Measurements from ENCODE around the gene SLC30A4. TPM values are rescaled to one million over a fixed set of nuclear protein-coding genes. Genes with fewer than 3 reads are reported as not detected.

SLC30A4 gene
- total RNA-seq, 1 experiment from 2014 or later: 4.6 TPM

Small RNAs within 50 kb of the gene (small RNA-seq; reads per million reads assigned to genes)
- gene DPPA5P2 (0 reads per million in 2 experiments), gene SNORA41B (0 reads per million in 2 experiments)

Other genes starting within 250 kb of the SLC30A4 start
- 0.25 and 0.78 TPM in 2 replicates for gene GATM, start 144.2 kb downstream of the SLC30A4 start, total RNA-seq (2014; rRNA removed; shearing (Covaris generic))
- 55.5 and 57.4 TPM in 2 replicates for gene BLOC1S6, start 64.6 kb upstream of the SLC30A4 start, total RNA-seq (2014; rRNA removed; shearing (Covaris generic))
- gene SQOR, start 112.3 kb upstream of the SLC30A4 start, total RNA-seq (2014; rRNA removed; shearing (Covaris generic)): 22.3 and 23.6 TPM in 2 replicates